Upper lobe of left lung (tissue), 4 donors: Measurements from ENCODE around the gene NAV2.

ENCODE experiments used
- POLR2AphosphoS5 ChIP-seq, 2 donors: sonication (generic); formaldehyde crosslinking; IDR thresholded peaks; one replicate each; pipeline ENCODE4 v1.5.1; 2017; ENCODE audit warnings: antibody characterized with exemption in 2 of 2
- TF ChIP-seq, protein P1 (sequence below), 6 experiments: fragments of 450-650 bp in 4 of 6; fragments of 200-600 bp in 2 of 6; sonication (generic) in 2 of 6; IDR thresholded peaks; one replicate each; pipeline ENCODE4 v1.5.1; 2016 to 2019; ENCODE audit warnings: antibody characterized with exemption in 6 of 6

DNA sequence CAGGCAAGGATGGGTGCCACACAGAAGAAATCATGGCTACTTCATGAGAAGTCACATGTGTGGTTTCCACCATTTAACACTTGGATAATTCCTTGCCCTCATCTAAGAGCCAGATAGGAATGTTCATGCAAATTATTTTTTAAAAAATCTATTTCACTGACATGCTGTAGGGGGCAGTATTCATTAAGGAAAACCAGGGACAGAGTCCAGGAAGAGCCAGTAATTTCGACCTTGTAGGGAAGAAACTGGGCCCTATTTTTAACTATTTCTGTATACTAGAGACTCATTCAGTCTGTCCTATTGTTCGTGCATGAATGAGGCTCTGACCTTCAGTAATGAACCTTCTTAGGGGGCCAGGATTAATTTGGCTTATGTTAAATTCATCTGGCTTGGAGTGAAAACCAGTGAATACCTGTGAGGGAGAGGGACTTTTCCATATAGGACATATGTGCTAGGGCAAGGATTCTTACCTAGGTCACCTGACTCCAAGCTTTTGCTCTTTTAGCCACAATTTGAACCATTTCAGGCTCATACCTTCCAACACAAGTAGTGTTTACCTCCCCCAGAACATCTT, 192.7 kb downstream of the NAV2 start:
- TF ChIP-seq, protein P1, sequence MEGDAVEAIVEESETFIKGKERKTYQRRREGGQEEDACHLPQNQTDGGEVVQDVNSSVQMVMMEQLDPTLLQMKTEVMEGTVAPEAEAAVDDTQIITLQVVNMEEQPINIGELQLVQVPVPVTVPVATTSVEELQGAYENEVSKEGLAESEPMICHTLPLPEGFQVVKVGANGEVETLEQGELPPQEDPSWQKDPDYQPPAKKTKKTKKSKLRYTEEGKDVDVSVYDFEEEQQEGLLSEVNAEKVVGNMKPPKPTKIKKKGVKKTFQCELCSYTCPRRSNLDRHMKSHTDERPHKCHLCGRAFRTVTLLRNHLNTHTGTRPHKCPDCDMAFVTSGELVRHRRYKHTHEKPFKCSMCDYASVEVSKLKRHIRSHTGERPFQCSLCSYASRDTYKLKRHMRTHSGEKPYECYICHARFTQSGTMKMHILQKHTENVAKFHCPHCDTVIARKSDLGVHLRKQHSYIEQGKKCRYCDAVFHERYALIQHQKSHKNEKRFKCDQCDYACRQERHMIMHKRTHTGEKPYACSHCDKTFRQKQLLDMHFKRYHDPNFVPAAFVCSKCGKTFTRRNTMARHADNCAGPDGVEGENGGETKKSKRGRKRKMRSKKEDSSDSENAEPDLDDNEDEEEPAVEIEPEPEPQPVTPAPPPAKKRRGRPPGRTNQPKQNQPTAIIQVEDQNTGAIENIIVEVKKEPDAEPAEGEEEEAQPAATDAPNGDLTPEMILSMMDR (IDR thresholded peaks at IDR 0.05) = peak in 3 of 6 experiments; percentile 39 to 54 (median 47)
- TF ChIP-seq POLR2AphosphoS5 (IDR thresholded peaks at IDR 0.05) = no peak
